HepG2 (cell line): Measurements from ENCODE around the gene TM9SF4. TPM values are rescaled to one million over a fixed set of nuclear protein-coding genes. Genes with fewer than 3 reads are reported as not detected.

Experiments used
- CAMTA2 ChIP-seq: sonication (generic); formaldehyde crosslinking; IDR thresholded peaks from 2 replicates; pipeline ENCODE4 v1.4.0; 2020; ENCODE audit warnings: mild to moderate bottlenecking, missing genetic modification reagents, borderline replicate concordance
- CSRNP1 ChIP-seq: sonication (generic); formaldehyde crosslinking; IDR thresholded peaks from 2 replicates; pipeline ENCODE4 v1.8.1; 2023; ENCODE audit warnings: mild to moderate bottlenecking, missing genetic modification reagents
- EP300 ChIP-seq, 3 experiments: sonication (generic) in 1 of 3; formaldehyde crosslinking in 1 of 3; IDR thresholded peaks; 2 replicates each; pipeline versions ENCODE4 v1.5.1 to v1.6.1; 2011 to 2020; ENCODE audit warnings: low read depth in 2 of 3, low read length in 2 of 3, borderline replicate concordance in 1 of 3, improper control_type of control experiment in 1 of 3, mild to moderate bottlenecking in 1 of 3, missing genetic modification reagents in 1 of 3, moderate library complexity in 1 of 3
- ETV6 ChIP-seq: sonication (generic); formaldehyde crosslinking; conservative IDR thresholded peaks from 2 replicates; pipeline ENCODE4 v1.4.0; 2020; ENCODE audit warnings: missing genetic modification reagents
- HNRNPL ChIP-seq: fragments of 200-400 bp; formaldehyde crosslinking; IDR thresholded peaks from 2 replicates; pipeline ENCODE4 v1.6.1; 2017; ENCODE audit warnings: mild to moderate bottlenecking, low read depth, low read length
- ISX ChIP-seq: sonication (generic); formaldehyde crosslinking; conservative IDR thresholded peaks from 2 replicates; pipeline ENCODE4 v1.5.0; 2020; ENCODE audit warnings: missing genetic modification reagents
- MEIS2 ChIP-seq: sonication (generic); formaldehyde crosslinking; IDR thresholded peaks from 2 replicates; pipeline ENCODE4 v1.9.0; 2021; ENCODE audit warnings: mild to moderate bottlenecking, missing genetic modification reagents
- MTA1 ChIP-seq: sonication (generic); formaldehyde crosslinking; IDR thresholded peaks from 2 replicates; pipeline ENCODE4 v1.4.0; 2020; ENCODE audit warnings: missing genetic modification reagents, mild to moderate bottlenecking, borderline replicate concordance
- POLR2AphosphoS5 ChIP-seq: IDR thresholded peaks from 2 replicates; pipeline ENCODE4 v1.6.1; 2012; ENCODE audit warnings: low read depth, low read length
- PRDM15 ChIP-seq: sonication (generic); formaldehyde crosslinking; IDR thresholded peaks from 2 replicates; pipeline ENCODE4 v1.4.0; 2020; ENCODE audit warnings: missing genetic modification reagents
- ZNF607 ChIP-seq: sonication (generic); formaldehyde crosslinking; IDR thresholded peaks from 2 replicates; pipeline ENCODE4 v1.5.1; 2020; ENCODE audit warnings: missing genetic modification reagents, mild to moderate bottlenecking, borderline replicate concordance
- ZNF687 ChIP-seq: sonication (generic); formaldehyde crosslinking; IDR thresholded peaks from 2 replicates; pipeline ENCODE4 v1.5.1; 2020; ENCODE audit warnings: mild to moderate bottlenecking, missing genetic modification reagents, moderate library complexity
- ZNF746 ChIP-seq: sonication (generic); formaldehyde crosslinking; IDR thresholded peaks from 2 replicates; pipeline ENCODE4 v1.8.0; 2022; ENCODE audit warnings: mild to moderate bottlenecking, missing genetic modification reagents
- ZNF782 ChIP-seq: sonication (generic); formaldehyde crosslinking; IDR thresholded peaks from 2 replicates; pipeline ENCODE4 v1.4.0; 2020; ENCODE audit warnings: missing genetic modification reagents, mild to moderate bottlenecking, borderline replicate concordance
- polyA plus RNA-seq, 8 experiments: library from polyadenylated mRNA; depleted of rRNA in 3 of 8; stranded (reverse) in 7 of 8; unstranded in 1 of 8; fragments of >200 nt; fragmentation: Illumina TruSeq in 4 of 8; extraction: Trizol in 4 of 8; gene quantifications; 2 replicates each; pipeline versions ENCODE4 v1.2.1 to v1.2.3, GENCODE V29; 2011 to 2016; ENCODE audit warnings: low read depth in 4 of 8, missing spikeins in 1 of 8, mixed read lengths in 1 of 8; ENCODE audit not compliant: insufficient read depth in 1 of 8
- total RNA-seq, 5 experiments: library from RNA; depleted of rRNA; stranded (reverse); fragments of >200 nt; fragmentation: Illumina TruSeq; extraction: Trizol; gene quantifications; 2 replicates each; pipeline ENCODE4 v1.2.3, GENCODE V29; 2016; ENCODE audit warnings: low read depth in 1 of 5

The TM9SF4 gene
- total and polyA plus RNA-seq, 2 of the 13 experiments (the other 11 are each of a cell fraction or from before 2014, with no cell fraction given): 53.5 to 171 TPM

- TF ChIP-seq EP300 (IDR thresholded peaks at IDR 0.05; ENCODE audit: low read depth in 2 of 2, low read length in 2 of 2) (no peak), EP300 (CRISPR knock-in tag; IDR thresholded peaks at IDR 0.05; ENCODE audit: borderline replicate concordance) (no peak), CSRNP1 (no peak), ZNF782 (CRISPR knock-in tag) (no peak), ZNF746 (CRISPR knock-in tag) (0 out of 2 replicates have a peak, but pooled peaks have one; percentile 40), ZNF607 (CRISPR knock-in tag) (0 out of 2 replicates have a peak, but pooled peaks have one; percentile 18), ZNF687 (CRISPR knock-in tag) (peak; percentile 76), HNRNPL (no peak), CAMTA2 (0 out of 2 replicates have a peak, but pooled peaks have one; percentile 53), MEIS2 (CRISPR knock-in tag) (no peak), MTA1 (CRISPR knock-in tag) (peak; percentile 43; the same call in 1 of the 2 replicates), POLR2AphosphoS5 (0 out of 2 replicates have a peak, but pooled peaks have one; percentile 18), ISX (no peak), PRDM15 (CRISPR knock-in tag) (no peak), ETV6 (CRISPR knock-in tag) (no peak)
These were observed 45.8 kb downstream of the TM9SF4 start (continued) for GRCh38 chr20:32155017-32155981.
